A673 (cell line): ENCODE measurements around the gene EYS. TPM values are rescaled to one million over a fixed set of nuclear protein-coding genes. Genes with fewer than 3 reads are reported as not detected.

Experiments used
- BruUV-seq: library from RNA; stranded (reverse); fragments of 400-500 nt; replicated peaks from 2 replicates; lab custom pipeline; 2021; lab: Mats Ljungman, UMichigan
- CTCF ChIA-PET: fragments of 300-600 bp; sonication (Branson Sonifier 250); formaldehyde crosslinking; loops from one replicate; lab custom pipeline; 2022; ENCODE audit warnings: antibody characterized with exemption; lab: Charles Lee
- POLR2A ChIA-PET: fragments of 300-600 bp; sonication (Branson Sonifier 250); formaldehyde crosslinking; loops from one replicate; lab custom pipeline; 2022; ENCODE audit warnings: antibody characterized with exemption; ENCODE audit not compliant: low non-redundant PET; lab: Charles Lee
- DNase-seq: peaks from one replicate; pipeline ENCODE4 v3.0.0-alpha.2; 2015; ENCODE audit warnings: low spot score
- H3K27ac ChIP-seq: fragments of 200-600 bp; sonication (generic); 2 replicates; pipeline ENCODE4 v1.5.1; 2016; ENCODE audit warnings: mixed run types, low read depth, mild to moderate bottlenecking, mixed read lengths, antibody characterized with exemption, low read length; ENCODE audit not compliant: poor library complexity, severe bottlenecking
- H3K27me3 ChIP-seq: fragments of 200-600 bp; sonication (generic); replicated peaks from 2 replicates; pipeline ENCODE4 v1.6.1; 2017; ENCODE audit warnings: mixed run types, low read depth, mild to moderate bottlenecking, mixed read lengths, antibody characterized with exemption, low read length; ENCODE audit not compliant: insufficient read depth, poor library complexity
- H3K36me3 ChIP-seq: fragments of 200-600 bp; sonication (generic); 2 replicates; pipeline ENCODE4 v1.6.1; 2016; ENCODE audit warnings: mixed run types, mild to moderate bottlenecking, mixed read lengths, antibody characterized with exemption, low read length; ENCODE audit not compliant: insufficient read depth, poor library complexity, severe bottlenecking
- H3K4me1 ChIP-seq: fragments of 200-600 bp; sonication (generic); 2 replicates; pipeline ENCODE4 v1.6.1; 2017; ENCODE audit warnings: mixed run types, mild to moderate bottlenecking, mixed read lengths, antibody characterized with exemption, low read length; ENCODE audit not compliant: insufficient read depth, poor library complexity, severe bottlenecking
- H3K4me3 ChIP-seq: fragments of 200-600 bp; sonication (generic); 2 replicates; pipeline ENCODE4 v1.5.1; 2016; ENCODE audit warnings: low read depth, mixed run types, mild to moderate bottlenecking, mixed read lengths, low read length; ENCODE audit not compliant: poor library complexity, severe bottlenecking
- H3K9me3 ChIP-seq: fragments of 200-600 bp; sonication (generic); 2 replicates; pipeline ENCODE4 v1.6.1; 2016; ENCODE audit warnings: mixed run types, low read depth, mild to moderate bottlenecking, mixed read lengths, antibody characterized with exemption, low read length; ENCODE audit not compliant: poor library complexity, severe bottlenecking
- CTCF ChIP-seq: fragments of 300-800, 200-600 bp; sonication (generic); conservative IDR thresholded peaks from 2 replicates; pipeline ENCODE4 v1.5.1; 2017; ENCODE audit warnings: low read depth, mild to moderate bottlenecking, antibody characterized with exemption, low read length, moderate library complexity, mixed read lengths
- EZH2 ChIP-seq: fragments of 200-600 bp; sonication (generic); IDR thresholded peaks from 2 replicates; pipeline ENCODE4 v1.6.1; 2017; ENCODE audit warnings: borderline replicate concordance, low read depth, mild to moderate bottlenecking, mixed read lengths, antibody characterized with exemption, low read length; ENCODE audit not compliant: poor library complexity, severe bottlenecking
- intact Hi-C: fragments of 100-400 bp; cut with micrococcal nuclease; formaldehyde crosslinking; loops from one replicate; pipeline ENCODE4 v1.10.0; 2022; ENCODE audit not compliant: unreplicated experiment
- total RNA-seq: library from RNA; stranded (reverse); gene quantifications from 2 replicates; pipeline ENCODE4 v1.2.3, GENCODE V29; 2021

EYS gene
- total RNA-seq, 1 experiment from 2014 or later: 0.47 TPM

- no peak for TF ChIP-seq CTCF
- no peak for TF ChIP-seq EZH2
- ChIA-PET CTCF (no interaction called here), POLR2A (no interaction called here)
- Histone ChIP-seq H3K36me3 (no peaks in the 10 kb centered on the region), H3K9me3 (no peaks in the 10 kb centered on the region), H3K4me3 (no peak overlapping the region), H3K4me1 (peaks cover 9% of the 10 kb centered on the region), H3K27ac (no peak overlapping the region), H3K27me3 (no peaks in the 10 kb centered on the region)
- no TSS peak for BruUV-seq
- intact Hi-C loops: no loop called here
- DNase-seq: peak; percentile 52
These were observed 1838.7 kb downstream of the EYS start for GRCh38 chr6:63868351-63868750.

GRCh38 chr6:63864671-63865318 is 1842.2 kb downstream of the EYS start:
- Histone ChIP-seq H3K4me3 (no peak overlapping the region), H3K36me3 (no peaks in the 10 kb centered on the region), H3K27me3 (no peaks in the 10 kb centered on the region), H3K27ac (no peak overlapping the region), H3K4me1 (peaks cover 10% of the 10 kb centered on the region), H3K9me3 (no peaks in the 10 kb centered on the region)
- ChIA-PET POLR2A (no interaction called here), CTCF (no interaction called here)
- intact Hi-C loops: no loop called here
- TF ChIP-seq EZH2 (no peak), CTCF (no peak)
- no peak for DNase-seq
- no TSS peak for BruUV-seq

DNA sequence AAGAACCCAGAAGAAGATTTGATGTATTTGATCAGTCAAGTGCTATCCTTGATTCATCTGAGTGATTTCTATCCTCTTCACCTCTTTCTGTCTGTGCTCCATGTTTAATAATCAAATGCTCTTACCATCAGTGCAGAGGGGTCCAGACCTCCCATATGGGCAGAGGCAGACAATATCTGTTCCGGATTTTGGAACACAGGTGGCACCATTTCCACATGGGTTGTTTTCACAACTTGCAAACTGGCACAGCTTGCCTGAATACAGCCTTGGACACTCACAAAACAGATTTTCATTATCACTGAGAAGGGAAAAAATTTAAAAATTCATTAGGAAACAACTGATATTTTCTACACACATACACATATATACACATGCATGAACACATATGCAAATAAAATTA is 1843.0 kb downstream of the EYS start:
- Histone ChIP-seq H3K27ac (no peak overlapping the region), H3K36me3 (no peaks in the 10 kb centered on the region), H3K27me3 (no peaks in the 10 kb centered on the region), H3K4me3 (no peak overlapping the region), H3K9me3 (no peaks in the 10 kb centered on the region), H3K4me1 (peaks cover 17% of the 10 kb centered on the region)
- ChIA-PET POLR2A (no interaction called here), CTCF (no interaction called here)
- no peak for DNase-seq
- no peak for TF ChIP-seq CTCF
- TF ChIP-seq EZH2: no peak
- no TSS peak for BruUV-seq
- intact Hi-C loops: no loop called here
